ENCODE results near the gene MIEF1. TPM values are rescaled to one million over a fixed set of nuclear protein-coding genes. Genes with fewer than 3 reads are reported as not detected.
A peak's percentile ranks its signal among the peaks of the same experiment; 100 is the strongest.

MIEF1 gene
- total RNA-seq, 1 experiment from 2014 or later = 22.9 TPM

- Histone ChIP-seq H3K4me1 (replicated peaks) (peaks cover 35% of the 10 kb centered on the region), H3K9me3 (replicated peaks) (no peaks in the 10 kb centered on the region), H3K4me3 (no peak overlapping the region), H3K27ac (no peak overlapping the region), H3K36me3 (peaks cover 77% of the 10 kb centered on the region), H3K27me3 (replicated peaks) (no peaks in the 10 kb centered on the region)
- DNase-seq (ENCODE audit: low read depth in 1 of 2, low spot score in 2 of 2) = peak; percentile 79 to 91
These were observed 26.8 kb downstream of the MIEF1 start for GRCh38 chr22:39528681-39529486.

DNA sequence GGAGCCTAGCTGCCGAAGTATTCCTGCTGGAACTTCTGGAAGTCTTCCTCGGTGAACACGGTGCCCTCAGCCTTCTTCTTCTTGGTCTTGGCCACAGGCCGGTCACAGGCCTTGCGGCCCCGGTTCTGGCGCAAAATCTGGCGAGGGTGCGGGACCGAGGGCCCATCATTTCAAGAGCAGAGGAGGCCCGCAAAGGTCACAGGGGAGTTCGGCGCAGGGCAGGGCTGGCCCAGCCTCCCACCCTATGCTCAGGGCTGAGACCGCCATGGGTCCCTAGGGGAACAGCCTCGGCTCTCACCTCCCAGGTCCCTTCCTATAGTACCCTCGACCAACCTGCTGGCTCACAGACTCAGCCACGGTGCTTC is 27.4 kb downstream of the MIEF1 start:
- H3K9me3 ChIP-seq (replicated peaks) = no peaks in the 10 kb centered on the region
- no peaks in the 10 kb centered on the region for H3K27me3 ChIP-seq (replicated peaks)
- peaks cover 37% of the 10 kb centered on the region for H3K4me1 ChIP-seq (replicated peaks)
- H3K4me3 ChIP-seq = no peak overlapping the region
- peaks cover 71% of the 10 kb centered on the region for H3K36me3 ChIP-seq
- no peak overlapping the region for H3K27ac ChIP-seq
- DNase-seq (ENCODE audit: low read depth in 1 of 2, low spot score in 2 of 2) = no peak

GRCh38 chr22:39530116-39530515 is 28.0 kb downstream of the MIEF1 start:
- Histone ChIP-seq H3K36me3 (peaks cover 65% of the 10 kb centered on the region), H3K4me1 (replicated peaks) (peaks cover 40% of the 10 kb centered on the region), H3K4me3 (no peak overlapping the region), H3K27ac (no peak overlapping the region), H3K27me3 (replicated peaks) (no peaks in the 10 kb centered on the region), H3K9me3 (replicated peaks) (no peaks in the 10 kb centered on the region)
- DNase-seq (ENCODE audit: low read depth in 1 of 2, low spot score in 2 of 2) = no peak

- Histone ChIP-seq H3K36me3 (peaks cover 58% of the 10 kb centered on the region), H3K27ac (no peak overlapping the region), H3K27me3 (replicated peaks) (no peaks in the 10 kb centered on the region), H3K9me3 (replicated peaks) (no peaks in the 10 kb centered on the region), H3K4me1 (replicated peaks) (peaks cover 40% of the 10 kb centered on the region), H3K4me3 (no peak overlapping the region)
- peak in 1 of 2 experiments; percentile 41 for DNase-seq (ENCODE audit: low read depth in 1 of 2, low spot score in 2 of 2)
These were observed 28.7 kb downstream of the MIEF1 start for GRCh38 chr22:39530692-39531331.

GRCh38 chr22:39532215-39533073 is 30.4 kb downstream of the MIEF1 start, which contains the start of gene RPS19BP1:
Gene RPS19BP1 (minus strand): TSS chr22:39532748. CDS start chr22:39532738, 10 bp downstream.
- Histone ChIP-seq H3K36me3 (peaks cover 47% of the 10 kb centered on the region), H3K4me1 (replicated peaks) (peaks cover 40% of the 10 kb centered on the region), H3K27me3 (replicated peaks) (no peaks in the 10 kb centered on the region), H3K9me3 (replicated peaks) (no peaks in the 10 kb centered on the region), H3K4me3 (peak within 1 kb of the TSS; percentile 76), H3K27ac (peak within 1 kb of the TSS; percentile 29)
- DNase-seq (ENCODE audit: low read depth in 1 of 2, low spot score in 2 of 2) = peak; percentile 99

- no peak overlapping the region for H3K27ac ChIP-seq
- H3K4me1 ChIP-seq (replicated peaks) = peaks cover 28% of the 10 kb centered on the region
- H3K9me3 ChIP-seq (replicated peaks) = no peaks in the 10 kb centered on the region
- H3K27me3 ChIP-seq (replicated peaks) = no peaks in the 10 kb centered on the region
- no peak for DNase-seq (ENCODE audit: low read depth in 1 of 2, low spot score in 2 of 2)
- H3K4me3 ChIP-seq = no peak overlapping the region
- H3K36me3 ChIP-seq = peaks cover 31% of the 10 kb centered on the region
These were observed 32.0 kb downstream of the MIEF1 start for GRCh38 chr22:39534092-39534506.

GRCh38 chr22:39534591-39535356 is 32.7 kb downstream of the MIEF1 start:
- no peak overlapping the region for H3K4me3 ChIP-seq

GRCh38 chr22:39535357-39535725 is 33.3 kb downstream of the MIEF1 start:
- DNase-seq (ENCODE audit: low read depth in 1 of 2, low spot score in 2 of 2) = no peak
- Histone ChIP-seq H3K4me1 (replicated peaks) (peaks cover 22% of the 10 kb centered on the region), H3K4me3 (no peak overlapping the region), H3K9me3 (replicated peaks) (no peaks in the 10 kb centered on the region), H3K36me3 (peaks cover 18% of the 10 kb centered on the region), H3K27me3 (replicated peaks) (no peaks in the 10 kb centered on the region), H3K27ac (no peak overlapping the region)

More at GRCh38 chr22:39534591-39535356, 32.7 kb downstream of the MIEF1 start:
- no peaks in the 10 kb centered on the region for H3K27me3 ChIP-seq (replicated peaks)
- H3K36me3 ChIP-seq = peaks cover 24% of the 10 kb centered on the region
- DNase-seq (ENCODE audit: low read depth in 1 of 2, low spot score in 2 of 2) = peak; percentile 70 to 86
- H3K4me1 ChIP-seq (replicated peaks) = peaks cover 22% of the 10 kb centered on the region
- no peaks in the 10 kb centered on the region for H3K9me3 ChIP-seq (replicated peaks)
- H3K27ac ChIP-seq = no peak overlapping the region

DNA sequence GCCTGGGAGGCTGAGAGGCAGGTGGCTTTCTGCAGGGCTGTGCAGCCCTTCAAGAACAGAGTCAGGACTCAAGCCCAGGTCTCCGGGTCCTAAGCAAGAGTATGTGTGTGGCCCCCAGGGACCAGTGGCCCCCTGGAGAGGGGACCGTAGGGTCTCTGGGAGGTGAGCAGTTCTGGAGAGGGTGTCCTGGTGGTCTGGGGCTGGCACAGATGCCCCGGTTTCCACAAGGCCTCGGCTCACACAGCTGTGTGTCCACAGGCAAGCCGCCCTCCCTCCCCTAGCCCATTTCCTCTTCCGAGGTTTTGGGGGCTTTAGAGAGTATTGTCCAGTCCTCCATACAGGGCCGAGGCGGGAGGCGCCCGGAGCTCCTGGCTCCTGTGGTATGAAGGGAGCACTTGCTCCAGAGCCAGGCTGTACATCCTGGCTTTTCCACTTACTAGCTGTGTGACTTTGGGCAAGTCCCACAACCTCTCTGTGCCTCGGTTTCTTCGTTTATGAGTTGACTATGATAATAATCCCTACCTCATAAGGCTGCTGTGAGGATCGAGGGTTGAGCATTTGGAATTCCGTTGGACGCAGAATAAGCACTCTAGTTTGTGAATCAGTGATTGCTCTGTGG is 33.9 kb downstream of the MIEF1 start:
- Histone ChIP-seq H3K4me1 (replicated peaks) (peaks cover 20% of the 10 kb centered on the region), H3K27me3 (replicated peaks) (no peaks in the 10 kb centered on the region), H3K36me3 (peaks cover 14% of the 10 kb centered on the region), H3K9me3 (replicated peaks) (no peaks in the 10 kb centered on the region), H3K27ac (no peak overlapping the region), H3K4me3 (no peak overlapping the region)
- DNase-seq (ENCODE audit: low read depth in 1 of 2, low spot score in 2 of 2) = no peak

DNA sequence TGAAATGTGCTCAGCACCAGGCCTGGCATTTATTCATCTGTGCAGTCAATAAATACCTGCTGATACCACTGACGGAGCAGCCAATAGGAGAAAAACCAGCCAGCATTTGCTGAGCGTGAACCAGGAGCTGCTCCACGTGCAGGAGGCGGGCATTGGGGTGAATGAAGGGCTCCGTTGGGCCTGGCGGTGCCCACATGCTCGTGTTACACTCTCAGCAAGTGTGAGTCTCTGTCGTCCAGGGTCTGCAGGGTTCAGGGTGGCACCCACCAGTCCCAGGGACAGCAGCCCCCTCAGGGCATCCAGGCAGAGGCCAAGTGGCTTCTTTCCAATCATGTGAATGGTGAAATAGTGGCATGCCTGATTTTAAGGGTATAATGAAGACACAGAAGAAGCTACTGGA is 34.6 kb downstream of the MIEF1 start:
- Histone ChIP-seq H3K27ac (no peak overlapping the region), H3K27me3 (replicated peaks) (no peaks in the 10 kb centered on the region), H3K36me3 (peaks cover 7% of the 10 kb centered on the region), H3K9me3 (replicated peaks) (no peaks in the 10 kb centered on the region), H3K4me1 (replicated peaks) (peaks cover 12% of the 10 kb centered on the region), H3K4me3 (no peak overlapping the region)
- DNase-seq (ENCODE audit: low read depth in 1 of 2, low spot score in 2 of 2) = no peak

DNA sequence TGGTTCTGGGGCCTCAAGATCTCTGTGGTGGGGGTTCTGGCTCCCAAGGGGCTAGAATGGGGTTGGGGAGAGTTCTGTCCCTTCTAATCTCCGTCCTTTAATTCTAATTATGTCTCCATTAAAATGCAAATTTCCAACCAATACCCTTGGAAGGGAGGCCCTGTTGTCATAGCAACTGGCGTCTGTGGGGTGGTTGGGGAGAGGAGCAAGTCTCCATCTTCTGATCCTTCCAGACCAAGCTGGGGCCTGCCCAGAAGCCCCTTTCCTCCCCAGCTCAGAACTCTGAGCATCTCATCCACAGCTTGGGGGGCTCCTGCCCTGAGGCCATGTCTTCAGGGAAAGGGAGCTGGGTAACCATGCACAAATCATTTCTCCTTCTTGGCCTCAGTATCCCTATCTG is 35.9 kb downstream of the MIEF1 start:
- Histone ChIP-seq H3K4me3 (no peak overlapping the region), H3K9me3 (replicated peaks) (no peaks in the 10 kb centered on the region), H3K4me1 (replicated peaks) (peaks cover 8% of the 10 kb centered on the region)

DNA sequence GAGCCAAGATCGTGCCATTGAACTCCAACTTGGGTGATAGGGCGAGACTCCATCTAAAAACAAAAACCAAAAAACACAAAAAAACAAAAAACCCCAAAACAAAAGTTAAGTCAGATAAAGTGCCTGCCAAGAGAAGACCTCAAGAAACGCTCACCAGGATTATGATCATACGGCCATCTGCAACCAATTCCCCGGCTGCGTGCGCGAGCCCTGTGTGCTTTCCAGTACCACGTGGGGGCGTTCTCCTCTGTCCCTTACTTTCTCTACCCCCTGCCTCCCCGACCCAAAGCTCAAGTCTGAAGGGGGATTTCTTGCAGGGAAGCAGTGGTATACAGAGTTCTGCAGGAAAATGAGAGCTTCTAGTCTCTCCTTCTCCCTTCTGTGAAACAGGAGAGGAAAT is 41.0 kb downstream of the MIEF1 start:
- peak in 1 of 2 experiments; percentile 34 for DNase-seq (ENCODE audit: low read depth in 1 of 2, low spot score in 2 of 2)
- no peak overlapping the region for H3K27ac ChIP-seq
- no peak overlapping the region for H3K4me3 ChIP-seq
- no peaks in the 10 kb centered on the region for H3K4me1 ChIP-seq (replicated peaks)
- H3K27me3 ChIP-seq (replicated peaks) = peaks cover 14% of the 10 kb centered on the region
- no peaks in the 10 kb centered on the region for H3K9me3 ChIP-seq (replicated peaks)
- H3K36me3 ChIP-seq = no peaks in the 10 kb centered on the region

More for the DNA sequence above, 35.9 kb downstream of the MIEF1 start:
- Histone ChIP-seq H3K36me3 (no peaks in the 10 kb centered on the region), H3K27me3 (replicated peaks) (0 out of 2 replicates have a peak, but pooled peaks cover 1% of the 10 kb centered on the region), H3K27ac (no peak overlapping the region)
- DNase-seq (ENCODE audit: low read depth in 1 of 2, low spot score in 2 of 2) = no peak
